Heart left ventricle (tissue), 16 donors: ENCODE results near the gene DOCK2. TPM values are rescaled to one million over a fixed set of nuclear protein-coding genes. Genes with fewer than 3 reads are reported as not detected.

ENCODE experiments used
- ATAC-seq, 4 donors: fragments of 200-7000 bp; cut with Tn5 transposase; one replicate each; pipeline ENCODE4 v1.9.1; 2020 to 2022; ENCODE audit warnings: moderate library complexity in 4 of 4, mild to moderate bottlenecking in 3 of 4, moderate number of reproducible peaks in 1 of 4
- DNase-seq, 5 donors: peaks; one replicate each; pipeline ENCODE4 v3.0.0-alpha.2; 2020
- H3K27ac ChIP-seq, 12 donors: fragments of 200-600 bp; sonication (generic) in 4 of 12; one replicate each; pipeline versions ENCODE4 v1.5.0 to v1.8.0; 2016 to 2022; ENCODE audit warnings: mild to moderate bottlenecking in 2 of 12
- H3K27me3 ChIP-seq, 9 donors: fragments of 200-600 bp; sonication (generic) in 2 of 9; one replicate each; pipeline versions ENCODE4 v1.5.1 to v1.8.0; 2016 to 2022; ENCODE audit warnings: mild to moderate bottlenecking in 3 of 9
- H3K36me3 ChIP-seq, 9 donors: fragments of 200-600 bp; sonication (generic) in 2 of 9; one replicate each; pipeline versions ENCODE4 v1.5.0 to v1.8.0; 2018 to 2022; ENCODE audit warnings: mild to moderate bottlenecking in 2 of 9
- H3K4me1 ChIP-seq, 12 donors: fragments of 200-600 bp; sonication (generic) in 4 of 12; one replicate each; pipeline versions ENCODE4 v1.5.0 to v1.8.0; 2016 to 2022; ENCODE audit warnings: mild to moderate bottlenecking in 3 of 12
- H3K4me3 ChIP-seq, 12 donors: fragments of 200-600 bp; sonication (generic) in 4 of 12; one replicate each; pipeline versions ENCODE4 v1.5.0 to v1.8.0; 2017 to 2022; ENCODE audit warnings: mild to moderate bottlenecking in 9 of 12, moderate library complexity in 4 of 12
- H3K9me3 ChIP-seq, 12 donors: fragments of 200-600 bp; sonication (generic) in 4 of 12; one replicate each; pipeline versions ENCODE4 v1.5.0 to v1.8.0; 2016 to 2022; ENCODE audit warnings: mild to moderate bottlenecking in 1 of 12
- CTCF ChIP-seq, 12 donors: fragments of 200-600 bp; sonication (generic) in 4 of 12; IDR thresholded peaks; one replicate each; pipeline versions ENCODE4 v1.5.0 to v1.8.0; 2018 to 2022; ENCODE audit warnings: antibody characterized with exemption in 12 of 12, mild to moderate bottlenecking in 5 of 12
- POLR2A ChIP-seq, 2 donors: fragments of 450-650 bp; IDR thresholded peaks; one replicate each; pipeline ENCODE4 v1.6.1; 2017; ENCODE audit warnings: antibody characterized with exemption in 2 of 2, mild to moderate bottlenecking in 2 of 2, moderate library complexity in 2 of 2
- WGBS, 4 donors: extraction: QIAGEN DNeasy Blood & Tissue Kit in 2 of 4; methylation state at CpG; one replicate each; pipeline versions ENCODE4 v1.1.5 to v1.1.7; 2013 to 2018; 5-methylcytosine and 5-hydroxymethylcytosine counted together
- intact Hi-C, 10 donors: fragments of 100-400 bp; cut with DNase I; formaldehyde crosslinking; loops; one replicate each; pipeline versions ENCODE4 v1.11.1 to v1.14.2; 2022
- polyA plus RNA-seq, 2 donors: library from polyadenylated mRNA; stranded (reverse); fragments of 200-250 nt; gene quantifications; one replicate each; pipeline ENCODE4 v1.2.3, GENCODE V29; 2013
- total RNA-seq, 9 donors: library from RNA; depleted of rRNA in 2 of 9; stranded (reverse); fragments of >200 nt in 2 of 9; fragmentation: NEBNext Ultra II Directional in 3 of 9; extraction: Animal tissue kit (Norgen Biotek cat#: 25700) in 3 of 9; gene quantifications; one replicate each; pipeline versions ENCODE4 v1.1.0 to v1.2.4, GENCODE V29; 2016 to 2023
- donor health status: ischemic (EF 13 %, LVEDD 7.1; RV severe dilation, severe dysfunction).
- donor health status: healthy with polysubstance abuse.
- donor health status: DM: no; HTN: yes; CAD: no.
- donor health status: DM: no; HTN: no; CAD: no.
- donor health status: ischemic (EF 25% LVEDD 6.9; RV normal size, moderate dysfunction).
- donor health status: ischemic (EF 25% LVEDD 5.7; RV mildly dilated, moderate dysfunction).
- donor health status: healthy.
- donor health status: DM: yes; HTN: yes; CAD: no.
- donor health status: ischemic (EF 35%, LVEDD 5.7; RV mildly dilated, moderate dysfunction).
- donor health status: nonischemic (EF 11% LVEDD 7.7; RV severe dilation, severe dysfunction).
- donor health status: DM: yes; HTN: yes; CAD: no.
- donor health status: PGD.
- donor health status: ischemic (EF 29% LVEDD 5.4; RV normal size, mild dysfunction).
- donor health status: nonischemic (EF 23%, LVEDD 6.1; RV moderate dilation, normal function).

Gene DOCK2
- total and polyA plus RNA-seq, 11 donors: 0.80 to 59.5 (median 4.6) TPM

GRCh38 chr5:169626779-169627178 is 10.3 kb upstream of the DOCK2 start:
- Histone ChIP-seq H3K4me1 (no peaks in the 10 kb centered on the region), H3K27me3 (no peaks in the 10 kb centered on the region), H3K4me3 (no peak overlapping the region), H3K27ac (no peak overlapping the region), H3K36me3 (no peaks in the 10 kb centered on the region), H3K9me3 (peaks cover 0 to 9% (median 0%) of the 10 kb centered on the region in 12 donors)
- ATAC-seq: no peak
- TF ChIP-seq CTCF (IDR thresholded peaks at IDR 0.05) (no peak), POLR2A (IDR thresholded peaks at IDR 0.05) (no peak)
- no peak for DNase-seq
- intact Hi-C loops: no loop called here
- 54 to 91% (median 71%) methylated on average over 1 of the region's 1 CpG for WGBS, 4 donors

GRCh38 chr5:169627551-169627950 is 9.5 kb upstream of the DOCK2 start:
- 70 to 79% (median 79%) methylated on average over 3 of the region's 3 CpGs for WGBS, 4 donors
- no peak overlapping the region for H3K4me3 ChIP-seq
- ATAC-seq: no peak
- DNase-seq: no peak
- TF ChIP-seq CTCF (IDR thresholded peaks at IDR 0.05) (no peak), POLR2A (IDR thresholded peaks at IDR 0.05) (no peak)
- peaks cover 0 to 9% (median 0%) of the 10 kb centered on the region in 12 donors for H3K9me3 ChIP-seq
- H3K27ac ChIP-seq: no peak overlapping the region
- H3K27me3 ChIP-seq: no peaks in the 10 kb centered on the region
- H3K36me3 ChIP-seq: no peaks in the 10 kb centered on the region
- H3K4me1 ChIP-seq: no peaks in the 10 kb centered on the region
- intact Hi-C loops: no loop called here

GRCh38 chr5:169628892-169629291 is 8.2 kb upstream of the DOCK2 start:
- Histone ChIP-seq H3K4me1 (no peaks in the 10 kb centered on the region), H3K27ac (no peak overlapping the region), H3K4me3 (no peak overlapping the region), H3K27me3 (no peaks in the 10 kb centered on the region), H3K36me3 (no peaks in the 10 kb centered on the region), H3K9me3 (peaks cover 0 to 1% (median 0%) of the 10 kb centered on the region in 12 donors)
- ATAC-seq: no peak
- TF ChIP-seq POLR2A (IDR thresholded peaks at IDR 0.05) (no peak), CTCF (IDR thresholded peaks at IDR 0.05) (no peak)
- 75 to 87% (median 79%) methylated on average over 2 of the region's 2 CpGs for WGBS, 4 donors
- intact Hi-C loops: no loop called here
- no peak for DNase-seq

GRCh38 chr5:169629847-169630548 is 7.1 kb upstream of the DOCK2 start:
- H3K27ac ChIP-seq: no peak overlapping the region
- peaks cover 0 to 9% (median 0%) of the 10 kb centered on the region in 12 donors for H3K9me3 ChIP-seq
- ATAC-seq: peak in 3 of 4 donors; percentile 37 to 95 (median 77)
- DNase-seq: peak in 1 of 5 donors; percentile 46
- peaks cover 0 to 1% (median 0%) of the 10 kb centered on the region in 9 donors for H3K27me3 ChIP-seq
- no peaks in the 10 kb centered on the region for H3K36me3 ChIP-seq
- 71 to 77% (median 76%) methylated on average over 6 of the region's 6 CpGs for WGBS, 4 donors
- no peaks in the 10 kb centered on the region for H3K4me1 ChIP-seq
- intact Hi-C loops: no loop called here
- no peak overlapping the region for H3K4me3 ChIP-seq
- TF ChIP-seq CTCF (IDR thresholded peaks at IDR 0.05) (no peak), POLR2A (IDR thresholded peaks at IDR 0.05) (no peak)
